GM12891 (cell line): Measurements from ENCODE around the gene USP37.

Experiments
- PAX5 ChIP-seq: IDR thresholded peaks from 2 replicates; pipeline ENCODE4 v1.6.1; 2011; ENCODE audit warnings: low read length, moderate library complexity, mild to moderate bottlenecking; ENCODE audit not compliant: insufficient read depth, severe bottlenecking
- POLR2A ChIP-seq: IDR thresholded peaks from 2 replicates; pipeline ENCODE4 v1.6.1; 2011; ENCODE audit warnings: low read depth, low read length, control low read depth
- POLR2AphosphoS5 ChIP-seq: IDR thresholded peaks from 2 replicates; pipeline ENCODE4 v1.6.1; 2011; ENCODE audit warnings: low read depth, low read length, control low read depth
- POU2F2 ChIP-seq: IDR thresholded peaks from 2 replicates; pipeline ENCODE4 v1.6.1; 2011; ENCODE audit warnings: low read depth, mild to moderate bottlenecking, control low read depth, low read length, moderate library complexity
- SPI1 ChIP-seq: IDR thresholded peaks from 2 replicates; pipeline ENCODE4 v1.6.1; 2011; ENCODE audit warnings: low read depth, low read length, control low read depth
- TAF1 ChIP-seq: IDR thresholded peaks from 2 replicates; pipeline ENCODE4 v1.6.1; 2011; ENCODE audit warnings: low read depth, low read length, control low read depth

- no peak for TF ChIP-seq POLR2A
- TF ChIP-seq POLR2AphosphoS5 = no peak
- no peak for TF ChIP-seq TAF1
- no peak for TF ChIP-seq PAX5
- TF ChIP-seq POU2F2 = no peak
- TF ChIP-seq SPI1 = no peak
Observed at GRCh38 chr2:218421027-218421426, 147.1 kb downstream of the USP37 start.
